Measurements from ENCODE around the gene CD163.

Gene CD163

GRCh38 chr12:7451756-7452155 is 51.8 kb downstream of the CD163 start:
- no peak overlapping the region for H3K4me3 ChIP-seq (ENCODE audit: low read depth, low read length)
- DNase-seq (ENCODE audit: low read depth) = no peak
- TF ChIP-seq CTCF (IDR thresholded peaks at IDR 0.05; ENCODE audit: low read depth, low read length, missing control alignments) = no peak

- TF ChIP-seq CTCF (IDR thresholded peaks at IDR 0.05; ENCODE audit: low read depth, low read length, missing control alignments) = no peak
- no peak for DNase-seq (ENCODE audit: low read depth)
- no peak overlapping the region for H3K4me3 ChIP-seq (ENCODE audit: low read depth, low read length)
These were observed 52.9 kb downstream of the CD163 start for GRCh38 chr12:7450667-7451066.

- TF ChIP-seq CTCF (IDR thresholded peaks at IDR 0.05; ENCODE audit: low read depth, low read length, missing control alignments) = no peak
- no peak for DNase-seq (ENCODE audit: low read depth)
- no peak overlapping the region for H3K4me3 ChIP-seq (ENCODE audit: low read depth, low read length)
These were observed 55.5 kb downstream of the CD163 start for GRCh38 chr12:7448099-7448498.

GRCh38 chr12:7444537-7444936 is 59.0 kb downstream of the CD163 start:
- no peak overlapping the region for H3K4me3 ChIP-seq (ENCODE audit: low read depth, low read length)
- no peak for DNase-seq (ENCODE audit: low read depth)
- no peak for TF ChIP-seq CTCF (IDR thresholded peaks at IDR 0.05; ENCODE audit: low read depth, low read length, missing control alignments)

GRCh38 chr12:7444076-7444475 is 59.5 kb downstream of the CD163 start, which contains the start of gene CD163L1:
CD163L1 (minus strand) TSS chr12:7444153; CDS start chr12:7444127, 26 bp downstream.
- no peak within 1 kb of the TSS for H3K4me3 ChIP-seq (ENCODE audit: low read depth, low read length)
- no peak for DNase-seq (ENCODE audit: low read depth)
- no peak for TF ChIP-seq CTCF (IDR thresholded peaks at IDR 0.05; ENCODE audit: low read depth, low read length, missing control alignments)

- DNase-seq (ENCODE audit: low read depth) = no peak
- no peak overlapping the region for H3K4me3 ChIP-seq (ENCODE audit: low read depth, low read length)
- TF ChIP-seq CTCF (IDR thresholded peaks at IDR 0.05; ENCODE audit: low read depth, low read length, missing control alignments) = no peak
These were observed 62.4 kb downstream of the CD163 start for GRCh38 chr12:7441216-7441615.
